HepG2 (cell line): ENCODE results near the gene SGSH. TPM values are rescaled to one million over a fixed set of nuclear protein-coding genes. Genes with fewer than 3 reads are reported as not detected.

Experiments used
- ERF ChIP-seq: IDR thresholded peaks from 2 replicates; pipeline ENCODE4 v1.6.1; 2018; ENCODE audit warnings: missing biosample characterization, missing genetic modification reagents
- ETV5 ChIP-seq: IDR thresholded peaks from 2 replicates; pipeline ENCODE4 v1.6.1; 2018; ENCODE audit warnings: missing biosample characterization, missing genetic modification reagents, inconsistent platforms, borderline replicate concordance
- FOXJ3 ChIP-seq: sonication (generic); formaldehyde crosslinking; IDR thresholded peaks from 2 replicates; pipeline ENCODE4 v1.4.0; 2020; ENCODE audit warnings: missing genetic modification reagents, mild to moderate bottlenecking, borderline replicate concordance
- FOXP1 ChIP-seq, 2 experiments: fragments of 450-650 bp in 1 of 2; IDR thresholded peaks; 2 replicates each; pipeline ENCODE4 v1.6.1; 2017 to 2018; ENCODE audit warnings: antibody characterized with exemption in 1 of 2
- GTF2F1 ChIP-seq: fragments of 150-350 bp; IDR thresholded peaks from 2 replicates; pipeline ENCODE4 v1.6.1; 2014; ENCODE audit warnings: low read length
- HOXA3 ChIP-seq: sonication (generic); formaldehyde crosslinking; IDR thresholded peaks from 2 replicates; pipeline ENCODE4 v1.5.0; 2020; ENCODE audit warnings: missing genetic modification reagents
- IRF2 ChIP-seq: IDR thresholded peaks from 2 replicates; pipeline ENCODE4 v1.6.1; 2018; ENCODE audit warnings: missing genetic modification reagents, missing compliant biosample characterization
- JUN ChIP-seq: sonication (generic); formaldehyde crosslinking; IDR thresholded peaks from 2 replicates; pipeline ENCODE4 v1.4.0; 2020; ENCODE audit warnings: mild to moderate bottlenecking, missing genetic modification reagents
- KLF16 ChIP-seq, 2 experiments: sonication (generic) in 1 of 2; formaldehyde crosslinking in 1 of 2; IDR thresholded peaks; 2 replicates each; pipeline versions ENCODE4 v1.6.1 to v1.8.0; 2016 to 2023; ENCODE audit warnings: missing genetic modification reagents in 2 of 2, missing compliant biosample characterization in 1 of 2
- LCORL ChIP-seq, 2 experiments: fragments of 450-650 bp in 1 of 2; sonication (generic) in 1 of 2; formaldehyde crosslinking in 1 of 2; IDR thresholded peaks; 2 replicates each; pipeline versions ENCODE4 v1.5.0 to v1.6.1; 2017 to 2020; ENCODE audit warnings: antibody characterized with exemption in 1 of 2, missing genetic modification reagents in 1 of 2
- NONO ChIP-seq, 2 experiments: fragments of 450-650 bp in 1 of 2; sonication (generic) in 1 of 2; formaldehyde crosslinking in 1 of 2; IDR thresholded peaks in 1 of 2; conservative IDR thresholded peaks in 1 of 2; 2 replicates each; pipeline versions ENCODE4 v1.6.1 to v1.8.0; 2017 to 2022; ENCODE audit warnings: mild to moderate bottlenecking in 1 of 2, missing genetic modification reagents in 1 of 2, moderate library complexity in 1 of 2
- NR2F6 ChIP-seq, 2 experiments: IDR thresholded peaks; 2 replicates each; pipeline ENCODE4 v1.6.1; 2016; ENCODE audit warnings: antibody characterized with exemption in 1 of 2, mild to moderate bottlenecking in 1 of 2
- RCOR2 ChIP-seq: IDR thresholded peaks from 2 replicates; pipeline ENCODE4 v1.6.1; 2016; ENCODE audit warnings: missing biosample characterization, missing genetic modification reagents
- SOX6 ChIP-seq, 2 experiments: fragments of 450-650 bp in 1 of 2; sonication (generic) in 1 of 2; formaldehyde crosslinking in 1 of 2; IDR thresholded peaks; 2 replicates each; pipeline versions ENCODE4 v1.4.0 to v1.6.1; 2017 to 2020; ENCODE audit warnings: antibody characterized with exemption in 1 of 2, mild to moderate bottlenecking in 1 of 2, missing genetic modification reagents in 1 of 2
- STAG1 ChIP-seq: sonication (generic); formaldehyde crosslinking; IDR thresholded peaks from 2 replicates; pipeline ENCODE4 v1.4.0; 2020; ENCODE audit warnings: missing genetic modification reagents
- TFDP1 ChIP-seq: IDR thresholded peaks from 2 replicates; pipeline ENCODE4 v1.6.1; 2016; ENCODE audit warnings: missing compliant biosample characterization, missing genetic modification reagents, borderline replicate concordance
- TFDP2 ChIP-seq: sonication (generic); formaldehyde crosslinking; IDR thresholded peaks from 2 replicates; pipeline ENCODE4 v1.4.0; 2020; ENCODE audit warnings: missing genetic modification reagents
- WIZ ChIP-seq: sonication (generic); formaldehyde crosslinking; IDR thresholded peaks from 2 replicates; pipeline ENCODE4 v1.5.1; 2020; ENCODE audit warnings: mild to moderate bottlenecking, missing genetic modification reagents
- YY1 ChIP-seq: IDR thresholded peaks from 2 replicates; pipeline ENCODE4 v1.6.1; 2011; ENCODE audit warnings: low read length, low read depth, moderate library complexity, mild to moderate bottlenecking; ENCODE audit not compliant: insufficient read depth, insufficient replicate concordance
- ZBTB38 ChIP-seq: sonication (generic); formaldehyde crosslinking; IDR thresholded peaks from 2 replicates; pipeline ENCODE4 v1.5.1; 2020; ENCODE audit warnings: mild to moderate bottlenecking, missing genetic modification reagents
- ZGPAT ChIP-seq: IDR thresholded peaks from 2 replicates; pipeline ENCODE4 v1.6.1; 2016; ENCODE audit warnings: mild to moderate bottlenecking
- ZMYM3 ChIP-seq: sonication (generic); formaldehyde crosslinking; IDR thresholded peaks from 2 replicates; pipeline ENCODE4 v1.5.1; 2020; ENCODE audit warnings: mild to moderate bottlenecking, missing genetic modification reagents
- ZNF576 ChIP-seq: sonication (generic); formaldehyde crosslinking; IDR thresholded peaks from 2 replicates; pipeline ENCODE4 v1.4.0; 2020; ENCODE audit warnings: mild to moderate bottlenecking, missing genetic modification reagents
- ZNF589 ChIP-seq: sonication (generic); formaldehyde crosslinking; conservative IDR thresholded peaks from 2 replicates; pipeline ENCODE4 v1.8.0; 2022; ENCODE audit warnings: mild to moderate bottlenecking, moderate library complexity, missing genetic modification reagents
- polyA plus RNA-seq, 8 experiments: library from polyadenylated mRNA; depleted of rRNA in 3 of 8; stranded (reverse) in 7 of 8; unstranded in 1 of 8; fragments of >200 nt; fragmentation: Illumina TruSeq in 4 of 8; extraction: Trizol in 4 of 8; gene quantifications; 2 replicates each; pipeline versions ENCODE4 v1.2.1 to v1.2.3, GENCODE V29; 2011 to 2016; ENCODE audit warnings: low read depth in 4 of 8, missing spikeins in 1 of 8, mixed read lengths in 1 of 8; ENCODE audit not compliant: insufficient read depth in 1 of 8
- total RNA-seq, 5 experiments: library from RNA; depleted of rRNA; stranded (reverse); fragments of >200 nt; fragmentation: Illumina TruSeq; extraction: Trizol; gene quantifications; 2 replicates each; pipeline ENCODE4 v1.2.3, GENCODE V29; 2016; ENCODE audit warnings: low read depth in 1 of 5

Gene SGSH
- total and polyA plus RNA-seq, 2 of the 13 experiments (the other 11 are each of a cell fraction or from before 2014, with no cell fraction given), result 12.2 to 17.6 TPM

GRCh38 chr17:80195671-80196529 lies 24.2 kb downstream of the SGSH start (continued):
- no peak for TF ChIP-seq TFDP1 (CRISPR knock-in tag)
- TF ChIP-seq IRF2 (CRISPR knock-in tag), result peak; percentile 66
- peak; percentile 72; the same call in 1 of the 2 replicates for TF ChIP-seq NR2F6 (IDR thresholded peaks at IDR 0.05)
- TF ChIP-seq NR2F6 (CRISPR knock-in tag; IDR thresholded peaks at IDR 0.05), result peak; percentile 88
- TF ChIP-seq GTF2F1, result no peak
- peak; percentile 75; the same call in 1 of the 2 replicates for TF ChIP-seq ZNF589 (CRISPR knock-in tag)
- no peak for TF ChIP-seq WIZ (CRISPR knock-in tag)
- 0 out of 2 replicates have a peak, but pooled peaks have one; percentile 27 for TF ChIP-seq ZGPAT (CRISPR knock-in tag)
- peak; percentile 46; the same call in 1 of the 2 replicates for TF ChIP-seq HOXA3 (CRISPR knock-in tag)
- no peak for TF ChIP-seq FOXP1 (IDR thresholded peaks at IDR 0.05)
- 0 out of 2 replicates have a peak, but pooled peaks have one; percentile 13 for TF ChIP-seq FOXP1 (CRISPR knock-in tag; IDR thresholded peaks at IDR 0.05)
- TF ChIP-seq TFDP2 (CRISPR knock-in tag), result peak; percentile 47; the same call in 1 of the 2 replicates
- TF ChIP-seq JUN (CRISPR knock-in tag), result peak; percentile 50; the same call in 1 of the 2 replicates
- TF ChIP-seq KLF16 (CRISPR knock-in tag; IDR thresholded peaks at IDR 0.05), result 0 out of 4 replicates have a peak, but pooled peaks of 1 of the 2 experiments have one; percentile 33
- no peak for TF ChIP-seq ZNF576 (CRISPR knock-in tag)
- TF ChIP-seq RCOR2 (CRISPR knock-in tag), result no peak; the same call in 1 of the 2 replicates
- TF ChIP-seq SOX6 (IDR thresholded peaks at IDR 0.05), result no peak
- TF ChIP-seq SOX6 (CRISPR knock-in tag; IDR thresholded peaks at IDR 0.05), result peak; percentile 44
- TF ChIP-seq LCORL (IDR thresholded peaks at IDR 0.05), result no peak
- 0 out of 2 replicates have a peak, but pooled peaks have one; percentile 44 for TF ChIP-seq LCORL (CRISPR knock-in tag; IDR thresholded peaks at IDR 0.05)
- peak; percentile 87 for TF ChIP-seq STAG1
- 0 out of 2 replicates have a peak, but pooled peaks have one; percentile 52 for TF ChIP-seq FOXJ3 (CRISPR knock-in tag)
- TF ChIP-seq ERF (CRISPR knock-in tag), result 0 out of 2 replicates have a peak, but pooled peaks have one; percentile 19
- 0 out of 2 replicates have a peak, but pooled peaks have one; percentile 23 for TF ChIP-seq ZMYM3 (CRISPR knock-in tag)
- TF ChIP-seq YY1, result peak; percentile 22
- TF ChIP-seq ETV5 (CRISPR knock-in tag), result 0 out of 2 replicates have a peak, but pooled peaks have one; percentile 9
- no peak for TF ChIP-seq NONO (IDR thresholded peaks at IDR 0.05)
- TF ChIP-seq NONO (CRISPR knock-in tag; conservative IDR thresholded peaks at IDR 0.05), result peak; percentile 50; the same call in 1 of the 2 replicates
- 0 out of 2 replicates have a peak, but pooled peaks have one; percentile 55 for TF ChIP-seq ZBTB38 (CRISPR knock-in tag)
